WTC11 (cell line): ENCODE measurements around the gene ADGRA1. TPM values are rescaled to one million over a fixed set of nuclear protein-coding genes. Genes with fewer than 3 reads are reported as not detected.

Experiments
- ATAC-seq: fragments of 200-7000 bp; cut with Tn5 transposase; 2 replicates; pipeline ENCODE4 v1.10.0; 2021; ENCODE audit warnings: mild to moderate bottlenecking, moderate library complexity
- CTCF ChIA-PET: fragments of 300-600 bp; sonication (Branson Sonifier 250); formaldehyde crosslinking; loops from one replicate; lab custom pipeline; 2021; ENCODE audit warnings: antibody characterized with exemption; lab: Charles Lee
- POLR2A ChIA-PET: fragments of 350-600 bp; sonication (Branson Sonifier 250); formaldehyde crosslinking; loops from one replicate; lab custom pipeline; 2021; ENCODE audit warnings: antibody characterized with exemption; lab: Charles Lee
- DNase-seq: peaks from one replicate; pipeline ENCODE4 v3.0.0; 2021; ENCODE audit warnings: low spot score
- H3K27ac Mint-ChIP-seq: 2 replicates; pipeline ENCODE4 v1.8.0; 2021; ENCODE audit warnings: mixed read lengths
- H3K27me3 Mint-ChIP-seq: 2 replicates; pipeline ENCODE4 v1.8.0; 2021; ENCODE audit warnings: low read depth, mild to moderate bottlenecking, moderate library complexity, mixed read lengths
- H3K36me3 Mint-ChIP-seq: 2 replicates; pipeline ENCODE4 v1.8.0; 2021; ENCODE audit warnings: mixed read lengths
- H3K4me1 Mint-ChIP-seq: 2 replicates; pipeline ENCODE4 v1.8.0; 2022; ENCODE audit warnings: mixed read lengths
- H3K4me3 Mint-ChIP-seq: 2 replicates; pipeline ENCODE4 v1.8.0; 2021; ENCODE audit warnings: mild to moderate bottlenecking, moderate library complexity, mixed read lengths
- H3K9me3 Mint-ChIP-seq: 2 replicates; pipeline ENCODE4 v1.8.0; 2021; ENCODE audit warnings: mixed read lengths
- ATF6 ChIP-seq: sonication (generic); formaldehyde crosslinking; IDR thresholded peaks from 2 replicates; pipeline ENCODE4 v1.8.1; 2023; ENCODE audit warnings: mild to moderate bottlenecking, missing genetic modification reagents
- CBFB ChIP-seq: sonication (generic); formaldehyde crosslinking; IDR thresholded peaks from 2 replicates; pipeline ENCODE4 v1.8.1; 2022; ENCODE audit warnings: mild to moderate bottlenecking, low read depth, missing genetic modification reagents
- CTCF ChIP-seq: fragments of 200-600 bp; IDR thresholded peaks from 2 replicates; pipeline ENCODE4 v1.8.0; 2022; ENCODE audit warnings: antibody characterized with exemption
- E2F1 ChIP-seq: sonication (generic); formaldehyde crosslinking; IDR thresholded peaks from 2 replicates; pipeline ENCODE4 v1.8.0; 2022; ENCODE audit warnings: mild to moderate bottlenecking, missing genetic modification reagents
- E2F4 ChIP-seq: sonication (generic); formaldehyde crosslinking; IDR thresholded peaks from 2 replicates; pipeline ENCODE4 v1.8.1; 2022; ENCODE audit warnings: low read depth, mild to moderate bottlenecking, moderate library complexity, missing genetic modification reagents, borderline replicate concordance
- ELF4 ChIP-seq: sonication (generic); formaldehyde crosslinking; IDR thresholded peaks from 2 replicates; pipeline ENCODE4 v1.8.1; 2022; ENCODE audit warnings: low read depth, mild to moderate bottlenecking, moderate library complexity, missing genetic modification reagents
- ESRRA ChIP-seq: sonication (generic); formaldehyde crosslinking; IDR thresholded peaks from 2 replicates; pipeline ENCODE4 v1.8.1; 2022; ENCODE audit warnings: mild to moderate bottlenecking, missing genetic modification reagents, borderline replicate concordance
- HMGA2 ChIP-seq: fragments of 250-450 bp; sonication (Bioruptor Pico); IDR thresholded peaks from 2 replicates; pipeline ENCODE4 v1.4.0; 2021; ENCODE audit warnings: mild to moderate bottlenecking, moderate library complexity
- NFATC4 ChIP-seq: fragments of 250-450 bp; sonication (Bioruptor Pico); IDR thresholded peaks from 2 replicates; pipeline ENCODE4 v1.9.0; 2021; ENCODE audit warnings: mild to moderate bottlenecking
- NFE2L1 ChIP-seq: sonication (generic); formaldehyde crosslinking; IDR thresholded peaks from 2 replicates; pipeline ENCODE4 v1.8.1; 2023; ENCODE audit warnings: missing genetic modification reagents
- NFYB ChIP-seq: sonication (generic); formaldehyde crosslinking; conservative IDR thresholded peaks from 2 replicates; pipeline ENCODE4 v1.8.0; 2022; ENCODE audit warnings: low read depth, missing genetic modification reagents
- PRRX2 ChIP-seq: fragments of 250-450 bp; sonication (Bioruptor Pico); IDR thresholded peaks from 2 replicates; pipeline ENCODE4 v1.8.0; 2021; ENCODE audit warnings: mild to moderate bottlenecking
- SMAD3 ChIP-seq: sonication (generic); formaldehyde crosslinking; IDR thresholded peaks from 2 replicates; pipeline ENCODE4 v1.8.0; 2022; ENCODE audit warnings: missing genetic modification reagents, mild to moderate bottlenecking, borderline replicate concordance
- SOX15 ChIP-seq: fragments of 250-450 bp; sonication (Bioruptor Pico); IDR thresholded peaks from 2 replicates; pipeline ENCODE4 v1.9.0; 2021; ENCODE audit warnings: mild to moderate bottlenecking
- TCF7 ChIP-seq: sonication (generic); formaldehyde crosslinking; IDR thresholded peaks from 2 replicates; pipeline ENCODE4 v1.8.0; 2022; ENCODE audit warnings: mild to moderate bottlenecking, low read depth, missing genetic modification reagents, moderate library complexity
- TEAD4 ChIP-seq: sonication (generic); formaldehyde crosslinking; IDR thresholded peaks from 2 replicates; pipeline ENCODE4 v1.8.0; 2022; ENCODE audit warnings: mild to moderate bottlenecking, missing genetic modification reagents
- USF1 ChIP-seq: sonication (generic); formaldehyde crosslinking; IDR thresholded peaks from 2 replicates; pipeline ENCODE4 v1.8.0; 2022; ENCODE audit warnings: mild to moderate bottlenecking, missing genetic modification reagents
- ZBTB21 ChIP-seq: sonication (generic); formaldehyde crosslinking; IDR thresholded peaks from 2 replicates; pipeline ENCODE4 v1.8.1; 2023; ENCODE audit warnings: mild to moderate bottlenecking, missing genetic modification reagents, borderline replicate concordance
- ZMAT4 ChIP-seq: fragments of 250-450 bp; sonication (Bioruptor Pico); IDR thresholded peaks from 2 replicates; pipeline ENCODE4 v1.9.0; 2021; ENCODE audit warnings: mild to moderate bottlenecking
- ZNF138 ChIP-seq: sonication (generic); formaldehyde crosslinking; conservative IDR thresholded peaks from 2 replicates; pipeline ENCODE4 v1.8.1; 2022; ENCODE audit warnings: mild to moderate bottlenecking, moderate library complexity, missing genetic modification reagents
- ZNF396 ChIP-seq: fragments of 250-450 bp; sonication (Bioruptor Pico); IDR thresholded peaks from 2 replicates; pipeline ENCODE4 v1.8.0; 2021; ENCODE audit warnings: mild to moderate bottlenecking, moderate library complexity, borderline replicate concordance
- ZNF423 ChIP-seq: fragments of 250-450 bp; sonication (Bioruptor Pico); IDR thresholded peaks from 2 replicates; pipeline ENCODE4 v2.1.2; 2022; ENCODE audit warnings: mild to moderate bottlenecking, moderate library complexity
- ZNF532 ChIP-seq: fragments of 250-450 bp; sonication (Bioruptor Pico); IDR thresholded peaks from 2 replicates; pipeline ENCODE4 v1.9.0; 2021; ENCODE audit warnings: mild to moderate bottlenecking, borderline replicate concordance
- ZNF671 ChIP-seq: fragments of 250-450 bp; sonication (Bioruptor Pico); IDR thresholded peaks from 2 replicates; pipeline ENCODE4 v1.8.0; 2021; ENCODE audit warnings: mild to moderate bottlenecking
- total RNA-seq: library from RNA; stranded (reverse); gene quantifications from 3 replicates; pipeline ENCODE4 v1.2.3, GENCODE V29; 2021

The ADGRA1 gene
- total RNA-seq, 1 experiment from 2014 or later: 0.20 TPM

GRCh38 chr10:133045556-133046389 is 42.0 kb upstream of the ADGRA1 start:
- no peak for ATAC-seq
- TF ChIP-seq ZNF138: no peak
- TF ChIP-seq ZMAT4: no peak
- TF ChIP-seq TEAD4 (CRISPR knock-in tag): no peak
- TF ChIP-seq CTCF: no peak
- TF ChIP-seq HMGA2 (CRISPR knock-in tag): no peak
- TF ChIP-seq ATF6 (CRISPR knock-in tag): no peak
- no peak for TF ChIP-seq ESRRA (CRISPR knock-in tag)
- TF ChIP-seq ZBTB21 (CRISPR knock-in tag): no peak
- TF ChIP-seq PRRX2 (CRISPR knock-in tag): no peak
- TF ChIP-seq ZNF423 (CRISPR knock-in tag): no peak
- TF ChIP-seq NFE2L1 (CRISPR knock-in tag): no peak
- TF ChIP-seq SOX15 (CRISPR knock-in tag): no peak
- no peak for TF ChIP-seq NFATC4 (CRISPR knock-in tag)
- no peak for TF ChIP-seq USF1
- no peak for TF ChIP-seq ELF4 (CRISPR knock-in tag)
- CTCF ChIA-PET: interaction anchor here (0.6 to 1.1 kb wide), 2 partner anchors 43 to 56 kb away, joined by 3 to 5 read pairs; no protein-coding TSS in a partner anchor
- no peak overlapping the region for H3K27ac Mint-ChIP-seq
- no peaks in the 10 kb centered on the region for H3K4me1 Mint-ChIP-seq
- H3K4me3 Mint-ChIP-seq: no peak overlapping the region
- no peaks in the 10 kb centered on the region for H3K36me3 Mint-ChIP-seq
- H3K9me3 Mint-ChIP-seq: no peaks in the 10 kb centered on the region
- no peak for DNase-seq
- no peaks in the 10 kb centered on the region; the same call in 1 of the 2 replicates for H3K27me3 Mint-ChIP-seq
- POLR2A ChIA-PET: no interaction called here

- Mint-ChIP-seq H3K9me3 (no peaks in the 10 kb centered on the region), H3K36me3 (no peaks in the 10 kb centered on the region), H3K4me1 (peaks cover 4% of the 10 kb centered on the region), H3K27me3 (no peaks in the 10 kb centered on the region; the same call in 1 of the 2 replicates), H3K4me3 (no peak overlapping the region), H3K27ac (no peak overlapping the region)
- DNase-seq: no peak
- CTCF ChIA-PET: interaction anchor here (0.6 to 1.1 kb wide), 4 partner anchors 22 to 316 kb away, joined by 3 to 6 read pairs (median 4); no protein-coding TSS in a partner anchor
- POLR2A ChIA-PET: no interaction called here
- ATAC-seq: no peak
- TF ChIP-seq ZNF423 (CRISPR knock-in tag): no peak
- no peak for TF ChIP-seq ZNF396 (CRISPR knock-in tag)
- TF ChIP-seq NFYB: no peak
- TF ChIP-seq ZNF671 (CRISPR knock-in tag): no peak
- TF ChIP-seq TCF7 (CRISPR knock-in tag): no peak
- TF ChIP-seq ZBTB21 (CRISPR knock-in tag): no peak
- TF ChIP-seq E2F4: no peak
- no peak for TF ChIP-seq E2F1 (CRISPR knock-in tag)
- no peak for TF ChIP-seq TEAD4 (CRISPR knock-in tag)
- TF ChIP-seq ZNF532 (CRISPR knock-in tag): no peak
- no peak for TF ChIP-seq CBFB (CRISPR knock-in tag)
- TF ChIP-seq SMAD3: no peak
These were observed 41.3 kb upstream of the ADGRA1 start for GRCh38 chr10:133046390-133046765.
